GM18867 (cell line): ENCODE results near the gene GIMAP7.
"Not testable (repeated sequence)": the region's sequence is repeated elsewhere in the genome, so short reads cannot be mapped to it uniquely, and the experiment has no call there.

ENCODE experiments used
- ATAC-seq: cut with Tn5 transposase; IDR thresholded peaks from one replicate; pipeline ENCODE4 v1.9.1; 2021; ENCODE audit warnings: mild to moderate bottlenecking, moderate library complexity; ENCODE audit not compliant: unreplicated experiment

The GIMAP7 gene

DNA sequence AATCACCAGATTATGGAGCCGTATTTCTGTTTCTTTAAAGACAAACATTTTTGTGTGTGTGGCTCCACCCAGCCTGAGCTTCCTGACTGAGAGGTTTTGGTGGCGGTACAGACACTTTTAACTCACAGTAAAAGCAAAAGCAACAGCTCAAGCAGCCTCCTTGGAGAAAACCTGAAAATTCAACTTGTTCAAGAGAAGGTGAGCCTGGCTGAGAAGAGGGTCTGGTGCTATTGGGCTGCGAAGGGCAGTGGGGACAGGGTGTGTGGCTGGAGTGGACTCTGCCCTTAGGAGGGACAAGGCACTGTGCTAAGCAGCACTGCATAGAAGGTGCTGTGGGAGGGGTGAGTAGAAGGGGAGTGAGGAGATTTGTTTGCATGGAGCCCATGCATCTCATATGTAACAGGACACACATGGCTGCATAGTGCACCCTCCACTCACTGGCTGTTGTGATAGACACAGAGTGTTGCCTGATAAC lies at the start of gene GIMAP7:
Gene GIMAP7, plus strand, starts transcription at position 125 of the 475 bp plus-strand sequence. CDS start 5,103 bp downstream, outside the sequence.
- ATAC-seq: peak; percentile 59

GRCh38 chr7:150464962-150465361 lies 49.7 kb upstream of the GIMAP7 start:
- no peak for ATAC-seq

DNA sequence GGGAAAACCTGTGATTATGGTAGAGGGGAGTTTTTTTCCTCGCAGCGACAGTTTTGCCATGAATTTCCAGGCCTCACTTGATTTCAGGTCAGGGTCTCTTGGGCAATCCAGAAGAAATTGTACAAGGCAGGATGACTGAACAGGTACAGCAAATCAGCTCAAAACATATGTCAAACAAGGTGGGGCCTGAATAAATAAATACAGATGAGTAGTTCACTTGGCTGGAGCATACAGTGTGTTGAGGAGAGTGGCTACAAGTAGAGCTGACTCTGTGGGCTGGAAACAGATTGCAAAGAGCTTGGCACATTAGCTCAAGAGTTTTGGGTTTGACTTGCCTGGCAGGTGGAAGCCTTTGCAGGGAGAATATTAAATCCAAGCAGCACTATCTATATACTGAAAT lies 49.3 kb upstream of the GIMAP7 start:
- ATAC-seq: no peak

DNA sequence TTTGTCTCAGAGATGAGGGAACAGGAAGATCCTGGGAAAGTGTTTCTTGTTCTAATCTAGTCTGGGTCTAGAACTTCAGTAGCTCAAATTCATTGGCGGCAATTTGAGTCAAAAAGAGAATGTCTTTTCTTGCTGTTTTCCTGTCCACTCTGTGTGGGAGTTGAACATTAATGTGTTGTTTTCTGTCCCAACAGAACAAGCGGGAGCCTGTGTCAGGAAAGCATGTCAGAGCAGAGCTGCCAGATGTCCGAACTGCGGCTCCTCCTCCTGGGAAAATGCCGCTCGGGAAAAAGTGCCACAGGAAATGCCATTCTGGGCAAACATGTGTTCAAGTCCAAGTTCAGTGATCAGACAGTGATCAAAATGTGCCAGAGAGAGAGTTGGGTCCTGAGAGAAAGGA lies 48.2 kb upstream of the GIMAP7 start:
- no peak for ATAC-seq

DNA sequence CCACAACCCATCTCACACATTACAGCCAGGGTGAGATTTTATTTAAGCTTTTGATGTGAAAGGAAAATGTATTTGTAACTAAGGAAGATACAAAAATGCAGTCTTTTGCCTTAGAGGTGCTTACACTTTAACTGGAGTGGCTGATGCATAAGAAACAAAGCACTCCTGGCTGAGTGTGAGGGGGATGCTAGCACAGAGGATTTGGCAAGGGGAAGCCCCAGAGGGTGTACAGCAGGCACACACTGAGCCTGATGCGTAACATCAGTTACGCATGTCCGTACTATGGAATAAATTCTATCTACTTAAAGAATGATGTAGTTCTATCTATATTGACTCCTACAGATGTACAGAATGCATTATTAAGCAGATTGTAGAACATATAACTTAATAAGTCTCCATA lies 46.4 kb upstream of the GIMAP7 start:
- no peak for ATAC-seq

DNA sequence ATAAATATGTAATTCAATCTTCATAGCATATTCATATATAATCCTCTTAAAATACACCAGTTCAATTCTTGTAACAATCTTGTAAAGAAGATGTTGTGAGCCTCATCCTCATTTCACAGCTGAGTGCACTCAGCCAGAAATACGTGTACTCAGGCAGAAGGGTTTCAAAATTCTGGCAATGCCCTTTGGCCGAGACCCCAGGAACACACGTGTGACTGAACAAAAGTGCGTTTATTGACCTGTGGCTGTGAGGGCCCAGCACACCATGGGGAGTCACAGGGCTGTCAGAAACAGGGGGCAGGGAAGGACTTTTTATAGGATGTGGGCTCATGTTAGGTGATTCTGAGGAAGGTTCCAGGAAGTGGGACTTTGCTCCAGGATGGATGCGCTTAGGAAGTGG lies 42.8 kb upstream of the GIMAP7 start:
- ATAC-seq: no peak

DNA sequence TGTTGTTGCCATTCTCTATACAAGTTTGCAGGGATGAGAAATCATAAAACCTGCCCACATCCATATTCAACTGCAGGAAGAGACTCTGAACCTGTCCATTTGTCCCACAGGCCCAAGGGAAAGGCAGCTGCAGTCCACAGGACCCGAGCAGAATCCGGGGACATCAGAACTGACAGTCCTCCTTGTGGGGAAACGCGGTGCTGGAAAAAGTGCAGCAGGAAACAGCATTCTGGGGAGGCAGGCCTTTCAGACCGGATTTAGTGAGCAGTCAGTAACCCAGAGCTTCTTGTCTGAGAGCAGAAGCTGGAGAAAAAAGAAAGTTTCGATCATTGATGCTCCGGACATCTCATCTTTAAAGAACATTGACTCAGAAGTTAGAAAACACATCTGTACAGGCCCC lies 40.8 kb upstream of the GIMAP7 start:
- no peak for ATAC-seq

DNA sequence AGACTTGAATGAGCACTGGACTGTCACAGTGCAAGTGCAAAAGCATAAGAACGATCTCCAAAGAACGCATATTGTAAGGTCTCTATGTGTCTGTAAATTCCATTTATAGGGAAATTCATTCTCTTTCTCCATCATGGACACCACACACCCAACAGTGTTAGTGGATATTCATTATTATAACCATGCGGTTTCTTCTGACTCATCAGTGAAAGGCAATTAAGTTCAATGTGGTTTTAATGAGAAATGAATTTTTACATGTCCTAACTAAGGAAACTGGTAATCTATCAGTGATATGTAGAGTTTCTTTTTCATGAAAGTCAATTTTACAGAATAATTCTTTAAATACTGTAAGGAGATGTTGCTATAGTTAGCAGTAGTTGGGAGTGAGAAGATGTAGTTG lies 38.4 kb upstream of the GIMAP7 start:
- no peak for ATAC-seq

DNA sequence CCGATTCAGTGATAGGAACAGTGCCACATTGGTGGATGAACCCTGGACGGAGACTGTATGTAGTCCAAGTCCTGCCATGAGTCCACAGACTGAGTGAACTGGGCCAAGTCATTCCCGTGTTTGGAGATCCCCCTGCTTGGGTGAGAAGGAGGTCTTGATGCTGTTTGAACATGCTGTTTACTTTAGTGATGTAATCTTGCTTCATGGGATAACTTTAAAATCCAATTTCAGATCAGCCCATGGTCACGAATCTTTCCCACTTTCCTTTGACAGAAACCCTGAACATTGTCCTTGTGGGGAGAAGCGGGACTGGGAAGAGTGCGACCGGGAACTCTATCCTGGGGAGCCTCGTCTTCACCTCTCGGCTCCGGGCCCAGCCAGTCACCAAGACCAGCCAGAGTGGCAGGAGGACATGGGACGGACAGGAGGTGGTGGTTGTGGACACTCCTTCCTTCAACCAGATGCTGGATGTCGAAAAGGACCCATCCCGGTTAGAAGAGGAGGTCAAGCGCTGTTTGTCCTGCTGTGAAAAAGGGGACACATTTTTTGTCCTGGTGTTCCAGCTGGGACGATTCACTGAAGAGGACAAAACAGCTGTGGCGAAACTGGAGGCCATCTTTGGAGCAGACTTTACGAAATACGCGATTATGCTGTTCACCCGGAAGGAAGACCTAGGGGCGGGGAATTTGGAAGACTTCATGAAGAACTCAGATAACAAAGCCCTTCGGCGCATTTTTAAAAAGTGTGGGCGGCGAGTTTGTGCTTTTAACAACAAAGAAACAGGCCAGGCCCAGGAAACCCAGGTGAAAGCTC lies 37.6 kb upstream of the GIMAP7 start:
- ATAC-seq: no peak

- ATAC-seq: no peak
Measured at GRCh38 chr7:150479023-150479716, 35.5 kb upstream of the GIMAP7 start.

DNA sequence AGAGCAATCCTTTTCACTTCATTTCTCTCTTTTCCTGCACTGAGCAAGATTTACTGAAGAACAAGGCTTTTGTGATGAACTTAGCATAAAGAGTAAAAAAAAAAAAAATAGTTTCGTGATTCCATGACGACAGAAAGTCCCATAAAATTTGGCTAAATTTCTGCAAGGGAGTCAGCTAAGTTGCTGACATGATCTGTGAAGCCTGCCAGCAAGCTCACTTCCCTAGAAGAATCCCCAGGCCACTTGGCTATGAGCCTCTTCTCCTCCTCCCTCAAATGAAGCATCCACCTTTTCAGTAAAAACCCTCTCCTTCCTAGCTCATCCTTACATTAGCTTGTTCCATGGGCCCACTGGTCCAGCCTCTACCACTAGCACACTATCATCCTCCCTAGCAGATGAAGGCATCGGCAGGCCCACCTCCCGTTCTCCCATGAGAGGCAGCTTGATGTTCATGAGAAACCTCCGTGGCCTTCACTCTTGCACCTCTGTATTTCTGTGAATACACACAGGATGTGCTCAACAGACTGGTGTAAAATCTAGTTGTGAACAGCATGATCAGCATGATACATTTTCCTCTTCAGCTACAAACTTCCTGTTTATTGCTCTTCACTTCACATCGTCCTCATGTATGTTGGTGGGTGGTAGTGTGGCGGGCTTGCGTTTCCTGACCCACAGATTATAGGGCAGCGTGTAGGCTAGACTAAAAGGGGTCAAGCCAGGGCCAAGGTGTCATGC lies 33.3 kb upstream of the GIMAP7 start:
- ATAC-seq: no peak

DNA sequence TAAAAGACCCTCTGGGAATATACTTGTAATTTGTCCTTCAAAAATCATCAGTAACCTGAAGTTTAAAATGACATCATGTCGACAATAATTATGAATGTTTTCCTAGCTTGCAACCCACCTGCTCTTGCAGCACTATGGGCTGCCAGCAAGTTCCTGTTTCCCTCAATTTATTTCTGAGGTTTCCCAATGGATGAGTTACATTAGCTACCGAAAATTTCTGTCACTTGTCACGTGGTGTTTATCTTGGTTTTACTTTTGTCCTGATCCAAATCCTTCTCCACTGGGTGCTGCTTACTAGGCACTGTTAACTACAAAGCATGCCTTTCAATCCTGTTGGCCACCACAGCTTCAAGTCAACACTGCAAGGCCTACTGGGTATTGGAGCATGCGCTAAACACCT lies 32.8 kb upstream of the GIMAP7 start:
- ATAC-seq: no peak

DNA sequence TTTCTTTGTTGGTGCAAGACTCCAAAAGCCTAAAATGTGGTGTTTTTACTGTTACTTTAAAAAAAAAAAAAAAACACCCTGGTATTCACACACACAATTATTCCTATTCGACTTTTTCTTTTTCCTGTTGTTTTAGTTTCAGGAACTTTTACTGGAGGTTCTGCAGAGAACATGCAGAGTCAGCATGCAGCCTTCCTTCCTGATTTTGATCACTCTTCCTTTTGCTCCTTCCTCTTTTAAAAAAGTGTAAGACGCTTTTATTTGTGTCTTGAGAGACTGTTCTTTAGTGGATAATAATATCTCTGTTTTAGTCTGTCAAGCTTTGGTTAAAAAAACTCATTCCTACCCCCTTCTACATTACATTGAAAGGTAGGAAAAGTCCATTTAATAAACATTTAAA lies 31.2 kb upstream of the GIMAP7 start:
- ATAC-seq: not testable (repeated sequence)

DNA sequence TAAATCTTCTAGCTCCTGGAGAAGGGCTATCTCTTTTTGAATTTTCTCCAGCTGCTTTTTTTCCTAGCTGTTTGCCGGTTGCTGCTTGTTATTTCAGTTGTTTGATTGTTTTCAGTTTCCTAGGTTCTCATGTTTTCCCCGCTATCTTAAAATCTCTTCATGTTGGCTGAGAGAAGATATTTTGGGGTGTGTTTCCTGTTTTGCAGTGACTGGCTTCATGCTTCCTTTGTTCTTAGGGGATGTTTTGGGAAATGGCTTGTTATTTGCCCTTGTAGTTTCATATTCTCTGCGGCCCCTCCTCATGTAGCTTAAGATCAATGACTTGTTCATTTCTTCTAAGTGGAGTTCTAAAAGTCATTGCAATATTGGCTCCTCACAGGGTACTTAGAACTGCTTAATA lies 30.6 kb upstream of the GIMAP7 start:
- ATAC-seq: not testable (repeated sequence)

DNA sequence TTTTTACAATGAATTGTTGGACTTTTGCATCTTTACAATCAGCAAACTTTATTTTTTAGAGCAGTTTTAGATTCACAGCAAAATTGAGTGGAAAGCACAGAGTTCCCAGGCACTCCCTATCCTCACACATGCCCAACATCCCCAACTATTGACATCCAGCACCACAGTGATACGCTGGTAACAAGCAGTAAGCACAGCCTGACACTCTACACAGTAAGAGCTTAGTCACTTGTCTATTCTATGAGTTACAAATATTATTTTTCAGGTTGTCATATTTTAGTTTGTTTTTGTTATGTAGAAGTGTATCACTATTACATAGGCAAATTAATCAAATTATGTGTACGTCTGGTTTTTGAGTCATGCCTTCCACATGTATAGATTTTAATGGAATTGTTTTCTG lies 27.0 kb upstream of the GIMAP7 start:
- ATAC-seq: no peak

DNA sequence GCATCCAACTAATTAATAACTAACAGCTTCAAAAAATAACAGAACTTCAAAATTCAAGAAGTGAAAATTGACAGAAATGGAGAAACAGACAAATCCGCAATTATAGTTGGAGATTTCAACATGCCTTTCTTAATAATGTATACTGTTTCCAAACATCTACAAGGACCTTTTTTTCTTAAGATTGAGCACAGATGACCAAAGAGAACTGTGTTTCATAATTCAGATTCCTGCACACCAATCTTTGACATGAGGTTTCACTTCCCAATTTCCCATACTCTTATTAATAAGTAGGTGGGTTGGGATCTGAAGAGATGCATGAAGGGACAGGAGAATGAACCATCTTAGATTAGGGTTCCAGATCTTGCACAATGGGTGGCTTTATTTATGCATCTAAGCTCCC lies 24.9 kb upstream of the GIMAP7 start:
- no peak for ATAC-seq

DNA sequence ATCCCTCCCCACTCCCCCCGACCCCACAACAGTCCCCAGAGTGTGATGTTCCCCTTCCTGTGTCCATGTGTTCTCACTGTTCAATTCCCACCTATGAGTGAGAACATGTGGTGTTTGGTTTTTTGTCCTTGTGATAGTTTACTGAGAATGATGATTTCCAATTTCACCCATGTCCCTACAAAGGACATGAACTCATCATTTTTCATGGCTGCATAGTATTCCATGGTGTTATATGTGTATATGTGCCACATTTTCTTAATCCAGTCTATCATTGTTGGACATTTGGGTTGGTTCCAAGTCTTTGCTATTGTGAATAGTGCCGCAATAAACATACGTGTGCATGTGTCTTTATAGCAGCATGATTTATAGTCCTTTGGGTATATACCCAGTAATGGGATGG lies 21.2 kb upstream of the GIMAP7 start:
- ATAC-seq: not testable (repeated sequence)

GRCh38 chr7:150502519-150502918 lies 12.2 kb upstream of the GIMAP7 start:
- no peak for ATAC-seq

GRCh38 chr7:150503155-150503554 lies 11.5 kb upstream of the GIMAP7 start:
- no peak for ATAC-seq

GRCh38 chr7:150503581-150503980 lies 11.1 kb upstream of the GIMAP7 start:
- no peak for ATAC-seq

DNA sequence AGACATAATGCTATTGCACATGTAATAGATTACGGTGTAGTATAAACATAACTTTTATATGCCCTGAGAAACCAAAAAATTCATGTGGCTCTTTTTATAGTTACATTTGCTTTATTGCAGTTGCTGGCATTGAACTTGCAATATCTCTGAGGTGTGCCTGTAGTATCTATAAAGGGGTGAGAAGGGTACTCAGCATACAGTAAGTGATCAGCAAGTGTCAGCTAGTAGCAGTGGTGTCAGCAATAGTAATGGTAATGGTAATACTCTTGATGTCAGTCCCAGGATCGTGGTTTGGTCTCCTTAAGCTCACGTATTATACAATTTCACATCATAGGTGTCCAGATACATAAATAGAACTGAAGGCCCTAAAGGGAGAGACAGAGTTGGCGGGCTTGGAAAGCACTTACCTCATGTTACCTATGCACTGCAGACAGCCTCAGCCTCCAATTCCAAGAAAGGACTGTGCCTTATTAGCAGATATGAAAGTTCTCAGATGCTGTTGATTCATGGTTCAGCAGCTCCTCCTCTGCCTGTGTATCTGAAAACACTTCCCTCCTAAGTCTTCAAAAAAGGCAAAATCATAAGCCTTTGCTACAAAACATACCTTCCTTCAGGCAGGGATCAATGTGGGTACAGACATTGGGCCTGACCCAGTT lies 6.6 kb upstream of the GIMAP7 start:
- no peak for ATAC-seq
